Pancreas (tissue), 10 donors: ENCODE data around the gene TCFL5. TPM values are rescaled to one million over a fixed set of nuclear protein-coding genes. Genes with fewer than 3 reads are reported as not detected.

Experiments
- ATAC-seq, 4 donors: fragments of 200-7000 bp; cut with Tn5 transposase; one replicate each; pipeline versions ENCODE4 v1.8.0 to v1.9.1; 2020; ENCODE audit warnings: mild to moderate bottlenecking in 4 of 4, moderate library complexity in 4 of 4
- DNase-seq, 6 donors: peaks; one replicate each; pipeline ENCODE4 v3.0.0-alpha.2; 2020
- FAIRE-seq: peaks from 2 replicates; lab custom pipeline; 2012; peaks lifted over from hg19 to GRCh38; lab: Jason Lieb, UNC
- H3K27ac ChIP-seq, 4 donors: fragments of 200-600 bp; sonication (generic); 1 replicate in 3 of 4; 2 replicates in 1 of 4; pipeline versions ENCODE4 v1.5.0 to v1.8.0; 2020
- H3K27me3 ChIP-seq, 4 donors: fragments of 200-600 bp; one replicate each; pipeline ENCODE4 v1.8.0; 2021
- H3K36me3 ChIP-seq, 3 donors: fragments of 200-600 bp; sonication (generic) in 1 of 3; one replicate each; pipeline versions ENCODE4 v1.5.0 to v1.8.0; 2020 to 2021
- H3K4me1 ChIP-seq, 3 donors: fragments of 200-600 bp; one replicate each; pipeline ENCODE4 v1.8.0; 2021
- H3K4me3 ChIP-seq, 4 donors: fragments of 200-600 bp; sonication (generic) in 2 of 4; one replicate each; pipeline versions ENCODE4 v1.5.0 to v1.8.0; 2020 to 2021
- H3K9me3 ChIP-seq, 4 donors: fragments of 200-600 bp; one replicate each; pipeline ENCODE4 v1.8.0; 2021
- WGBS, 2 donors: extraction: QIAGEN DNeasy Blood & Tissue Kit; methylation state at CpG; one replicate each; pipeline ENCODE4 v1.1.7; 2013; 5-methylcytosine and 5-hydroxymethylcytosine counted together
- intact Hi-C, 3 donors: fragments of 100-400 bp; cut with DNase I; formaldehyde crosslinking; loops; one replicate each; pipeline versions ENCODE4 v1.11.1 to v1.14.2; 2022
- polyA plus RNA-seq, 2 donors: library from polyadenylated mRNA; stranded (reverse); fragments of 200-250 nt; gene quantifications; one replicate each; pipeline ENCODE4 v1.2.3, GENCODE V29; 2013
- total RNA-seq, 6 donors: library from RNA; stranded (reverse); fragmentation: NEBNext Ultra II Directional in 4 of 6; extraction: Animal tissue kit (Norgen Biotek cat#: 25700) in 4 of 6; gene quantifications; one replicate each; pipeline versions ENCODE4 v1.2.1 to v1.2.4, GENCODE V29; 2021 to 2023
- TF ChIP-seq, protein P1 (sequence below), 4 donors: fragments of 200-600 bp; sonication (generic) in 3 of 4; IDR thresholded peaks; one replicate each; pipeline versions ENCODE4 v1.5.0 to v1.8.0; 2021; ENCODE audit warnings: antibody characterized with exemption in 4 of 4
- donor health status: healthy with polysubstance abuse.
- donor health status: DM: no; HTN: no; CAD: no; lungs with moderate emphysema.
- donor health status: DM: no; HTN: no; CAD: no.
- donor health status: control.
- donor health status: control.
- donor health status: Bipolar disorder and iron deficiency.
- donor health status: DM: yes; HTN: yes; CAD: no.
- donor health status: DM: no; HTN: no; CAD: no.
- donor health status: DM: no; HTN: no; CAD: no.
- donor health status: DM: yes; HTN: yes; CAD: no.

TCFL5 gene
- total and polyA plus RNA-seq, 8 donors = 2.5 to 4.9 (median 4.0) TPM

- TF ChIP-seq, protein P1, sequence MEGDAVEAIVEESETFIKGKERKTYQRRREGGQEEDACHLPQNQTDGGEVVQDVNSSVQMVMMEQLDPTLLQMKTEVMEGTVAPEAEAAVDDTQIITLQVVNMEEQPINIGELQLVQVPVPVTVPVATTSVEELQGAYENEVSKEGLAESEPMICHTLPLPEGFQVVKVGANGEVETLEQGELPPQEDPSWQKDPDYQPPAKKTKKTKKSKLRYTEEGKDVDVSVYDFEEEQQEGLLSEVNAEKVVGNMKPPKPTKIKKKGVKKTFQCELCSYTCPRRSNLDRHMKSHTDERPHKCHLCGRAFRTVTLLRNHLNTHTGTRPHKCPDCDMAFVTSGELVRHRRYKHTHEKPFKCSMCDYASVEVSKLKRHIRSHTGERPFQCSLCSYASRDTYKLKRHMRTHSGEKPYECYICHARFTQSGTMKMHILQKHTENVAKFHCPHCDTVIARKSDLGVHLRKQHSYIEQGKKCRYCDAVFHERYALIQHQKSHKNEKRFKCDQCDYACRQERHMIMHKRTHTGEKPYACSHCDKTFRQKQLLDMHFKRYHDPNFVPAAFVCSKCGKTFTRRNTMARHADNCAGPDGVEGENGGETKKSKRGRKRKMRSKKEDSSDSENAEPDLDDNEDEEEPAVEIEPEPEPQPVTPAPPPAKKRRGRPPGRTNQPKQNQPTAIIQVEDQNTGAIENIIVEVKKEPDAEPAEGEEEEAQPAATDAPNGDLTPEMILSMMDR (IDR thresholded peaks at IDR 0.05) = no peak
- whole genome bisulfite sequencing, 2 donors = 78 to 81% methylated on average over 7 to 8 of the region's 8 CpGs
- Histone ChIP-seq H3K4me1 (no peaks in the 10 kb centered on the region), H3K36me3 (no peaks in the 10 kb centered on the region), H3K27ac (no peak overlapping the region), H3K9me3 (no peaks in the 10 kb centered on the region), H3K4me3 (no peak overlapping the region), H3K27me3 (no peaks in the 10 kb centered on the region)
- ATAC-seq (no peak), FAIRE-seq (no peak), DNase-seq (peak in 1 of 6 donors; percentile 21)
- intact Hi-C loops = no loop called here
Measured at GRCh38 chr20:62839261-62839660, 22.4 kb downstream of the TCFL5 start.

DNA sequence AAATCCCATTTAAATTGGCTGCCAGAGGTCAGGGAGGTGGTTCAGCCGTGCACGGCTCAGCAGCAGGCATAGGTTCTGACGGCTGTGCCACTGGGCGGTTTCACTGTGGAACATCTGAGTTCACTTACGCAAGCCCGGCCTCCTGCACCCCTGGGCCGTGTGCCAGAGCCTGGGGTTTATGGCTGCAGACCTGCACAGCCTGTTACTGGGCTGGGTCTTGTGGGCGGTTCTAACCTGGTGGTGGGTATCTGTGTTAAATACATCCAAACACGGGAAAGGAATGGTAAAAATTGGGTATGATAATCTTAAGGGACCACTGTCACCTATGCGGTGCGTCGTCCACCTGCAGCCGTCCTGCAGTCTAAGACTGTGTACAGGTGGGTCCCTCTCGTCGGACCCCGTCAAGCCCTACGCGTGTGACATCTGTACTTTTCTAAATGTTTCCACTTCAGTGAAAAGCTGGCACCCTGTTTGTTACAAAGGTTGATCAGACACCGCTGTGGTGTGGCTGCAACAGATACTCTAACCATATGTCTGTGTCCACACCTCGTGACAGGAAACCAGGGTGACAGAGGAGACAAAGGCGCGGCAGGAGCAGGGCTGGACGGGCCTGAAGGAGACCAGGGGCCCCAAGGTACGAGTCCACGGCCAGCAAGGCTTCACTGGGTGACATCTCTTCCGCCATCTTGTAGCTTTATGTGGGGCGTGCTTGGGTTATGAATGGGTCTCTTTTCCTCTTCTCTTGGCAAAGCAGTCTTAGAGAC is 23.3 kb downstream of the TCFL5 start:
- TF ChIP-seq, protein P1 (IDR thresholded peaks at IDR 0.05) = no peak
- no peaks in the 10 kb centered on the region for H3K27me3 ChIP-seq
- no peaks in the 10 kb centered on the region for H3K36me3 ChIP-seq
- no peaks in the 10 kb centered on the region for H3K9me3 ChIP-seq
- peak in 4 of 6 donors; percentile 57 to 74 (median 66) for DNase-seq
- H3K4me1 ChIP-seq = no peaks in the 10 kb centered on the region
- intact Hi-C loops = no loop called here
- WGBS, 2 donors = 65 to 73% methylated on average over 27 of the region's 27 CpGs
- ATAC-seq = peak; percentile 73 to 82 (median 78)
- H3K4me3 ChIP-seq = no peak overlapping the region
- FAIRE-seq = no peak
- no peak overlapping the region for H3K27ac ChIP-seq

- Histone ChIP-seq H3K9me3 (no peaks in the 10 kb centered on the region), H3K4me1 (no peaks in the 10 kb centered on the region), H3K27ac (no peak overlapping the region), H3K27me3 (no peaks in the 10 kb centered on the region), H3K36me3 (no peaks in the 10 kb centered on the region), H3K4me3 (no peak overlapping the region)
- DNase-seq = no peak
- no peak for FAIRE-seq
- TF ChIP-seq, protein P1 (IDR thresholded peaks at IDR 0.05) = no peak
- intact Hi-C loops = no loop called here
- 77 to 89% methylated on average over 8 of the region's 8 CpGs for WGBS, 2 donors
- ATAC-seq = no peak
Measured at GRCh38 chr20:62837790-62838127, 23.9 kb downstream of the TCFL5 start.

- Histone ChIP-seq H3K4me1 (no peaks in the 10 kb centered on the region), H3K4me3 (no peak overlapping the region), H3K36me3 (no peaks in the 10 kb centered on the region), H3K27me3 (no peaks in the 10 kb centered on the region), H3K27ac (no peak overlapping the region), H3K9me3 (no peaks in the 10 kb centered on the region)
- ATAC-seq (no peak), DNase-seq (peak in 1 of 6 donors; percentile 38), FAIRE-seq (no peak)
- 78 to 83% methylated on average over 19 of the region's 19 CpGs for WGBS, 2 donors
- intact Hi-C loops = no loop called here
- TF ChIP-seq, protein P1 (IDR thresholded peaks at IDR 0.05) = no peak
Measured at GRCh38 chr20:62836967-62837490, 24.6 kb downstream of the TCFL5 start.
